Measurements from ENCODE around the gene NR1D1.
"Not testable (repeated sequence)": the region's sequence is repeated elsewhere in the genome, so short reads cannot be mapped to it uniquely, and the experiment has no call there.

NR1D1 gene

DNA sequence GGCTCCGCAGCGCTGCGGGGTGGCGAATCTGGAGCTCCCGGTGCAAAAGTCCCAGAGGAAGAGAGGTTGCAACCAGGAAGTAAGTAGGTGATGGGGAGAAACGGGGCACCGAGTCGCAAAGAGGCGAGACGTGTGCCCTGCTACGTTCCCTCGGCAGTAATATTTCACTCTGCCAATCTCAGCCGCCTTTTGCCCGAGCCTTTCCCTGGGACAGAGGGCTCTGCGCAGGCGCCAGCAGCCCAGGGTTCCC is at the start of gene NR1D1:
TSS of gene NR1D1 (minus strand) at position 171 of the 250 bp plus-strand sequence. CDS start 495 bp downstream, outside the sequence.
- DNase-seq (ENCODE audit: low read depth in 2 of 3, low spot score in 1 of 3): no peak

DNA sequence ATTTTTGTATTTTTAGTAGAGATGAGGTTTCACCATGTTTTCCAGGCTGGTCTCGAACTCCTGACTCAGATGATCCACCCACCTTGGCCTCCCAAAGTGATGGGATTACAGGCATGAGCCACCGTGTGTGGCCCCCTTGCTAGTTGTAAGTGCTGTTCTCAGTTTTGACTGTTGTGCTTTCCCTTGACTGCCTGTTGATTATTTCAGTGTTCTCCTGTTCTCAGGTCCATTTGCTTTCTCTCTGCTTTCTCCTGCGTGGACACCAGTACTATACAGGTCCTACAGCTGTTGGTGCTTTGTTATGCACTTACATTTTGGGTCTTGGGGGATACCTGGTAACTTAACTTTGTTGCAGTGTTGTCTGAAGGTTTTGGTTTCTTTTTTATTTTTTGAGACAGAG is 48.1 kb upstream of the NR1D1 start:
- no peak for DNase-seq (ENCODE audit: low read depth in 2 of 3, low spot score in 1 of 3)

DNA sequence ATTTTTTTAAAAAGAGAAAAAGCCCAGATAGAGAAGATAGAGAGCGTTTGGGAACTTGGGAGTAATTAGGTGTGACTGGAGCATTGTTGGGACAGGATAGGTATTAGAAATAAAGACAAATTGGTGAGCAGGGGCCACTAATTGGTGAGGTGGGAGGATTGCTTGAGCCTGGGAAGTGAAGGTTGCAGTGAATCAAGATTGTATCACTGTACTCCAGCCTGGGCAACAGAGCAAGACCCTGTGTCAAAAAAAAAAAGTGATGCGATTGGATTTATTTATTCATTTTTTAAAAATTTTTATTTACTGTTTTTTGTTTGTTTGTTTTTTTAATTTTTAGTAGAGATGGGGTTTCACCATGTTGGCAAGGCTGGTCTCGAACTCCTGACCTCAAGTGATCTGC is 45.1 kb upstream of the NR1D1 start:
- no peak for DNase-seq (ENCODE audit: low read depth in 2 of 3, low spot score in 1 of 3)

DNA sequence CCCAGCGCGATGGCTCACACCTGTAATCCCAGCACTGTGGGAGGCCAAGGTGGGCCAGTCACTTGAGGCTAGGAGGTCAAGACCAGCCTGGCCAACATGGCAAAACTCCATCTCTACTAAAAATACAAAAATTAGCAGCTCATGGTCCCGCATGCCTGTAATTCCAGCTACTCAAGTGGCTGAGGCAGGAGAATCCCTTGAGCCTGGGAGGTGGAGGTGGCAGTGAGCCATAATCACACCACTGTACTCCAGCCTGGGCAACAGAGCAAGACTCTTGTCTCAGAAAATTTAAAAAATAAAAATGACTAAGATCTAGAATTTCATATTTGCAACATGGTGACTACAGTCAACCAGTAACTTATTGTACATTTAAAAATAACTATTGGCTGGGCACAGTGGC is 42.8 kb upstream of the NR1D1 start:
- DNase-seq (ENCODE audit: low read depth in 2 of 3, low spot score in 1 of 3): not testable (repeated sequence)

DNA sequence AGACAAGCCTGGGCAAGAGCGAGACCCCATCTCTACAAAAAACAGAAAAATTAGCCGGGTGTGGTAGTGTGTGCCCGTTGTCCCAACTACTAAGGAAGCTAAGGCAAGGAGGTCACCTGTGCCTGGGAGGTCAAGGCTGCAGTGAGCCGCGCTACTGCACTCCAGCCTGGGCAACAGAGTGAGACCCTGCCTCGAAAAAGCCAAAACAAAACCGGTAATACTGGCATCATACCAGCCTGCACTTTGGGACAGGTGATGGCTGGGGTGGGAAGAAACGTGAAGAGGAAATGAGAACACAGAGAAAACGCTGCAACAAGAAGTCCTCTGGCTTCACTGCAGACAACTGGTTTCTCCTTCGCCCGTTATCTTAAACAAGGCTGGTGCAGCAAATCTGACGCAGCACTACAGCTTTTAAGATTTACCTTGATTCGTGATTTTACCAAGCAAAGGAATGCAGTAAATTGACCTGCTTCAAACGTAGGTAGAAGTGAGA is 39.2 kb upstream of the NR1D1 start:
- no peak for DNase-seq (ENCODE audit: low read depth in 2 of 3, low spot score in 1 of 3)

DNA sequence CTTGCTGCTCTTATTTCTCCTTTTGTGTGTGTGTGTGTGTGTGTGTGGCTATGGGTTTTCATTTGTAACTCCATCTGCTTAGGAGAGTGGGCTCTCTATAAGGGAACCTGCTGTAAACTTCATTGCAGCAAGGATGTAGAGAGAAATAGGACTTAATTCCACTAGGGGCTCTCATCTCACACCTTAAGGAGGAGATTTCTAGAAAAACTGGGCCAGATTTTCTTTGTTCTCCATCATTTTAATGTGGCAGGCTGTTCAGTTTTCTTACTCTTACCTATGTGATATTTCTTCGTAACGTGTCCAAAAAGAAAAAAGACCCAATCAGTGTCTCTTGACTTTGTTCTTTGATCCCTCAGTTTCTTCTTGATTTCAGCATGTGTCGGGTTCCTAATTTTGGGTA is 35.4 kb upstream of the NR1D1 start:
- no peak for DNase-seq (ENCODE audit: low read depth in 2 of 3, low spot score in 1 of 3)

DNA sequence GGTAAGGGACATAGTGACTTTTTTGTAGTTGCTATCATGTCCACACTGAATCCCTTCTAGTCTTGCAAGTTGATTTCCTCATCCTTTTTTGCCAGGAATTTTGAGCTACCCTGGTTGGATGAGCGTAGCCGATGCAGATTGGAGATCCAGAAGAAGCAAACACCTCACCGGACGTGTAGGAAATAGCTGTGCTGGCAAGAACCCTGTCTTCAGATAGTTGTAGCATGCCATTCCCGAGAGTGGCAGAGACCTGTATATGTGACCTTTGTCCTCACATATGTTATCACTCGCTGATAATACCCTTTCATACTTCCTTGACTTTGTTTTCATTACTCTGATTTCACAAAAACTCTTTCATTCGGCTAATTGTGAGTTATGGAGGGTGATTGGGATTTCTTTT is 33.8 kb upstream of the NR1D1 start:
- DNase-seq (ENCODE audit: low read depth in 2 of 3, low spot score in 1 of 3): no peak

DNA sequence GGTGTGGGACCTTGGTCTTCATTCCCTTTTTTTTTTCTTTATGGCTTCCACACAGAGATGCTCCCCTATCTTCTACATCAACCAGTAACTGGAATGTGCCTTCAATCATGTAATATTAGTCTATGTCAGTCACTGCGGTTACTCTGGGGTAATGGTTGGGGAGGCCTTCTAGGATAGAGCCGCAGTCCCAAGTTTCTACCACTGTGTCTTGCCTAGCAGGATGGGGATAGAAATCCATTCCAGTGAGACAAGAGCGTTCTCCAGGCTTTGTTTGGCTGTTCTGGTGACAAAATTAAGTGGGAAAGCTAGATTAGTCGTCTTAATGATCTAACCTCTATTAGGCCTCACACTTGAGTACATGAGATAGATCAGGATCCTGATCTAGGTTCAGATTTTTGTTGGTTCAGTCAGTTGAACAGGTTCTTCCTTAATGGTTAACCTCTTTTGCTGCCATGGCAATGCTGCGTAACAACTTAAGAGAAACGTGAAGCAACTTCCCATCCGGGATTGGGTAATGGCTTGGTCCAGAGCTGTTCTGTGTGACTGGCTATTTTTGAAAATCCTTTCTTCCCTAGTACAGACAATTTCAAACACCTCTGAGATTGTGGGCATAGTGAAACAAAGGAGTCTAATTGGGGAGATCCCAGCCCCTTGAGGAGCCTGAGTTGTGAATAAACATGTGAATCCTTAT is 30.1 kb upstream of the NR1D1 start:
- no peak for DNase-seq (ENCODE audit: low read depth in 2 of 3, low spot score in 1 of 3)

DNA sequence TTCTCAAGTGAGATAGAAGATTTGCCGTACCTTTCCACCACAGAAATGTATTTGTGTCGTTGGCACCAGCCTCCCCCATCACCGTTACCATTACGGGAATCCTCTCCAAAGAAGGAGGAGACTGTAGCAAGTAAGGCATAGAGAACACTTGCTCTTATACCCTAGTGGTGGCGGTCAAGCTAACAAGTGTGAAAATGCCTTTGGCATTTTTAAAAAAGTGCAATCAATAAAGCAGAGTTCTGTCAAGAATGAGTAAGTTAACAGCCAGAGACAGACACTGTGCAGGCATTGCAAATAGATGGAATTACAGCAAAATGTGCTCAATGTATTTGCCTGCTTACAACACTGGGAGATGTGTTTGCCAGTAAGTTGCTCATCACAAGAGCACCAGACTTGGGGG is 29.1 kb upstream of the NR1D1 start:
- no peak for DNase-seq (ENCODE audit: low read depth in 2 of 3, low spot score in 1 of 3)

DNA sequence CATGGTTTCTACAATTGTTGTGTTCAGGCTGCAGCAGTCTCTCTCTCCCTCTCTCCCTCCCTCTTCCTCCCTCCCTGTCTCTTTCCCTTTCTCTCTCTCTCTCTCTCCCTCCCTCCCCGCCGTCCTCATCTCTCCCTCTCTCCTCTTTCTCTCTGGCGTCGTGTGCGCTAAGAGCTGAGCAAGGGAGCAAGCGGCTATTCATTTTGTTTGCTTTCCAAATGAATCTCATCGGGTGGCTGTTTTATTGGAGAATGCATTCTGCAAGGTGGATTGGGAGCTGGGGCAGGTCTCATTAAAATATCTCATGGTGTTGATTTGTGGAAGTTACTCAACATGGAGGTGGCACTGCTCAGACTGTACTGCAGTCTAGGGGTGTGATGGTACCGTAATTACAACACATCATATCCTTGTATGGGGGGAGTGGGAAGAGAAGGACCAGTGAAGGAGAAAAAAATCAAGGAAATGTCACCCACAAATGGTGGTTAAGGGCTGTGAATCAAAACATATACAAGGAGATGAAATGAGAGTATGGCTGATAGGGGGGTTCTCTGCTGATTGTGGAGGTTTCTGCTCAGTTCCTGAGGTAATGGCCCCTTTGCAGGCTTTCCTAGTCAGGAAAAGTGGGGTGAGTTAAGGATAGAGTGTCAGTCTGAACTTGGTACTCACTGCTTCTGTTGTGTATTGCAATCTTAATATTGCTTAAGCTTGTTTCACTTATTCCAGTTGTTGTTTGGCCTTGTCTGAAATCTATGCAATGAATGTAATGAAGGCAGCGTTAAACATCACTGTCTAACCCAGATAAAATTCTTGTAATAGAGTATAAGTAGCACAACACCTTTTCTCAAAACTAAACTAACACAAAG is 24.1 kb upstream of the NR1D1 start:
- DNase-seq (ENCODE audit: low read depth in 2 of 3, low spot score in 1 of 3): no peak

DNA sequence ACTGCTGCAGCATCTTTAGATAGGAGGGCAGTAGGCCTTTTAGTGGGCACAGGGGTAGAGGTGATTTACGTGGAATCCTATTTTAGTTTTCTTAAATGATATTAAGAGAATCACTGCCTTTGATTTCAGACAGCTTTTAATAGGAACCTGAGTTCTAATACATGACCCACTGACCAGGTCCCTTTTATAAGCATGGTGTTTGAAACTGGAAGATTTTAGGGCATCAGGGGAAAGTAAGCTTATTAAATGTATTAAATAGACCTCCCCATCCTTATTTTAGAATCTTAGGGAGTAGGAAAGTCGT is 23.4 kb upstream of the NR1D1 start:
- no peak for DNase-seq (ENCODE audit: low read depth in 2 of 3, low spot score in 1 of 3)

DNA sequence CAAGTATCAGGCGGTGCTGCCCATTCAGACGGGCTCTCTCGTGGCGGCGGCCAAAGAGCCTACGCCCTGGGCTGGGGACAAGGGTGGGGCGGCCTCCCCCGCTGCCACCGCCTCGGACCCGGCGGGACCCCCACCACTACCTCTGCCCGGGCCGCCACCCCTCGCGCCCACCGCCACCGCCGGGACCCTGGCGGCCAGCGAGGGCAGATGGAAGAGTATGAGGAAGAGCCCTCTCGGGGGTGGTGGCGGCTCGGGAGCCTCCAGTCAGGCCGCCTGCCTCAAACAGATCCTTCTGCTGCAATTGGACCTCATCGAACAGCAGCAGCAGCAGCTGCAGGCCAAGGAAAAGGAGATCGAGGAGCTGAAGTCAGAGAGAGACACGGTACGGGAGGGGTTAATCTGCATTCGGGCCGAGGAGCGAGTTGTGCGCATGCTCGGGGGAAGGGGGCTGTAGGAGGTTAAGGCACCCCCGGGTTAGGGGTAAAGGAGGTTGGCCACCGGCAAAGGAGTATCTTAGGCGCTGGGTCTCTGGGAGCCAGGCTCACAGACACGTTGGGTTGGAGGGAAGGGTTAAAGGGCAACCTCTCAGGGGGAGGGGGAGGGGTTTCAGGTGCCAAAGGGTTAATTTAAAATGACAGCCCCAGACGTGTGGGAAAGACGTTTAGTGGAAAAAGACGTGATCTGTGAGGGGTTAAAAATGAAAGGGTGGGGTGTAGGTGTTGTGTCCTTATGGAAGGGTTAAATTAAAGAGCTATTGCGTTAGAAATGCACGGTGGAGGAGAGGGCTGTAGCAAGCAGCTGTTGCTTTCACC is 22.8 kb upstream of the NR1D1 start:
- DNase-seq (ENCODE audit: low read depth in 2 of 3, low spot score in 1 of 3): peak in 1 of 3 donors; percentile 48

DNA sequence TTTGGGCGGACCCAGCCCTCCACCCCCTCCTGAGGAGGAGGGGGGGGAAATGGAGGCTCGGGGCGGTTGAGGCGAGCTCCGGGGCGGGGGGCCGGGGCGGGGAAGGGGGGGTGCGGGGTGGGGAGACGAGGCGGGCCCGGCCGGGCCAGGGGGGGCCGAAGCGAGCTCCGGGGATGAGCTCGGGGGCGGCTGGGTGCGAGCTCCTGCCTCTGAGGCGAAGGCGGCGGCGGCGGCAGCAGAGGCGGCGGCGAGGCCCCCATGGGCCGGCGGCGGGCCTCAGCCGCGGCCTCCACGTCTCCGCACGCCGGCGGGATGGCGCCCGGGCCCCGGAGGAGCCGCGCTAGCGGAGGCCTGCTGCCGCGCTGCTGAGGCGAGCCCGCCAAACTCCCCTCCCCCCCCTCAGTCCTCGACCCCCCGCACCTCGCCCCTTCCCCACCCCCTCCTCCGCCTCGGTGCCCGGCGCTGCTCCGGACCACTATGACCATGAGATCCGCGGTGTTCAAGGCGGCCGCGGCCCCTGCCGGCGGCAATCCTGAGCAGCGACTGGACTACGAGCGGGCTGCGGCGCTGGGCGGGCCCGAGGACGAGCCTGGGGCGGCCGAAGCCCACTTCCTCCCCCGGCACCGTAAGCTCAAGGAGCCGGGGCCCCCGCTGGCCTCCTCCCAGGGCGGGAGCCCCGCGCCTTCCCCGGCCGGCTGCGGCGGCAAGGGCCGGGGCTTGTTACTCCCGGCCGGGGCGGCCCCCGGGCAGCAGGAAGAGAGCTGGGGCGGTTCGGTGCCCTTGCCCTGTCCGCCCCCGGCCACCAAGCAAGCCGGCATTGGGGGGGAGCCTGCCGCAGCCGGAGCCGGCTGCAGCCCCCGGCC is 22.0 kb upstream of the NR1D1 start:
- no peak for DNase-seq (ENCODE audit: low read depth in 2 of 3, low spot score in 1 of 3)

DNA sequence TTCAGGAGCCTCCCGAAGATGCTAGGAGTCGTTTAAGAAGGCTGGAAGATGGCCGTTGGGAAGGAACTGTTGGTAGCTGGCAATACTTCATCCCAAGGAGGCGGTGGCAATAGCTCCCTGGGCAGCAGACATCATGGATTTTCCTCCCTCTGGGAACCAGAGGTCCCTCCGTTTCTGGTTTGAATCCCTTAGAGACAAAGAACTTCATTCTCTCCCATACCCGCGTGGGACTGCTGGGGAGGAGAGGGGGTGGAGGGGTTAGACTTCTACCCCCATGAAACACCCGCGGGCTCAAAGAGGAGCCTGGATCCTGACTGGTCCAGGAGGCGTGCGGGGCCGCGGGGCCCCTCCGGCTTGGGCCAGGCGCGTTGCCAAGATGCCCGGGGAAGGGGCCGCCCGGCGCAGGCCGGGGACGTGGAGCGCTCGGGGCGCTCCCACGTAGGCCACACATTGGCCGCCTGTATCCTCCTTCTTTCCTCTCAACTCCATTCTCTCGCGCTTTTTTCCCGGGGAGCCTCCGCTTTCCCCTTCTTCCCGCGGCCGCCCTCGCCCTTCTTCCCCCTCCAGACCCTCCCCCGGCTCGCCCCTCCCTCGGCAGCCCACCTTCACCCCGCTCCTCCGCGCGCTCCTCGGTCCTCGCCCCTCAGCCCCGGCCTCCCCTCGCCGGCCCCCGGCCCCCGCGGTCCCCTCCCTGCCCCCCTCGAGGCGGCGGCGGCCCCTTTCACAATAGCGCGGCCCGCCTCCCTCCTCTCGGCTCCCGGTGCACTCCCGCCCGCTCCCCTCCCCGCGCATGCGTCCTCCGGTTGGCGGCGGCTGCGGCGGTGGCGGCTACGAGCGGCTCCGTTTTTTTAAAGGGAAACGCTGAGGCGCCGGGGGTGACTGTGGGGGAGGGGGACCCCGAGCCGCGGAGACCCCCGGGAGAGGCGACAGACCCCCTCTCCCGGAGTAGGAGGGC is 21.1 kb upstream of the NR1D1 start, which contains the start of gene MSL1:
TSS of gene MSL1 (plus strand) at position 791 of the 955 bp plus-strand sequence. CDS start 642 bp downstream, outside the sequence.
- DNase-seq (ENCODE audit: low read depth in 2 of 3, low spot score in 1 of 3): peak; percentile 69 to 84 (median 70)

DNA sequence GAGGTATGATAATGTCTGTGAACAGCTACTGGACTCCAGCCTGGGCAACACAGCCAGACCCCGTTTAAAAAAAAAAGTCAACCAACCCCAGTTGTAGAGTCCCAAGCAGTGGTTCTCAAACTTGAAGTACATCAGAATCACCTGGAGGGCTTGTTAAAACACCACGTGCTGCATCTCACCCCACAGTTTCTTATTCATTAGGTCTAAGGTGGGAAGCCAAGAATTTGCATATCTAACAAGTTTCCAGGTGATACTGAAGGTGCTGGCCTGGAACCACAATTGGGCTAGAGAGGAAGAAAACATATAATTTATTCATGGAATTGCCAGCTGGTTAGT is 14.7 kb upstream of the NR1D1 start:
- DNase-seq (ENCODE audit: low read depth in 2 of 3, low spot score in 1 of 3): no peak

DNA sequence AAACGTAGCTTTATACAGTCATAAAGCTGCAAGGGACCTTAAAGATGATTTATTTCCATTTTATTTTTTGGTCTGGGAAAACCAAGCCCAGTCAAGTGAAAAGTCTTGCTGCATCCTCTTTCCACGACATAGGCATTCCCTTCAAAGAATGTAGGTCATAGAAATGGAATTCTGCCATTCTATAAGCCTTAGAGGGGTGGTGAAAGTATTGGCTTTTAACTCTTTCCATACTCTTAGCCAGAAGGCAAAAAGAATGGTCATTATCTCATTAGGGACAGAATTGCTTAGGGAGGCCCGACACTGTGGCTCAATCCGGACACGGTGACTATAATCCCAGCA is 13.5 kb upstream of the NR1D1 start:
- no peak for DNase-seq (ENCODE audit: low read depth in 2 of 3, low spot score in 1 of 3)

DNA sequence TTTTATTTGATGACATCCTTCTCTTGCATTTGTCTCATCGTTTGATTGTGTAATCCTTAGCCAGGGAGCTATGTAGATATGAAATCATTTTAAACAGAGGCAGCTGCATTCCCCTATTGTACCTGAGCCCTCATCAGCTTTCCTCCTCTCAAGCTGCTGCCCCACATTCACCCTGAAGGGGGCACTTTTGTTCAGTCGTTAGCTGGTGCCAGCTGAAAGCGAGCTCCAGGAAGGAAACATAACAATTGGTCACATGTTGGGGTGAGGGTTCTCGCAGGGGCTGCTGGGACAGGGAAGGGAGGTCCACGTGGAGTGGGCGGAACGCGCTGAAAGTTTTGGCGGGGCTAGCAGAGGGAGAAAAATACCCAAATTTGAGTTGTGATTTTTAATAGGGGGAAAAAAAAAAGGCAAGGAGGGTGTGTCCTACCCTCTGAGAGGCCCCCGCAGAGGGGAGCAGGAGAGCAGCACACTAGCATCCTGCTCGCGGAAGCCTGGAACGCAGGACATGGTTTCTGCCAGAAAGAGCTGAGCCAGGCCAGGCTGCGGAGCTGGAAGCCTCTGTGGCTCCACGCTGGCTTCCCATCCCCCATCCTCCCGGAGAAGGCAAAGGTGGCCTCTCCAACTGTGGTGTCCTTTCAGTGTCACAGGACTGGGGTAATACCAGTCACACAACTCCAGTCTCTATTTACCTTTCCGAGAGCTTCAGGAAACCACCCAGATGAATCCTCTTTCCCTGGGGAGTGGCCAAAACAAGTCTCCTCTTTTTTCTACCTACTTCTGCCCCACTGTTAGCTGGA is 12.9 kb upstream of the NR1D1 start:
- DNase-seq (ENCODE audit: low read depth in 2 of 3, low spot score in 1 of 3): peak; percentile 87 to 98 (median 90)

DNA sequence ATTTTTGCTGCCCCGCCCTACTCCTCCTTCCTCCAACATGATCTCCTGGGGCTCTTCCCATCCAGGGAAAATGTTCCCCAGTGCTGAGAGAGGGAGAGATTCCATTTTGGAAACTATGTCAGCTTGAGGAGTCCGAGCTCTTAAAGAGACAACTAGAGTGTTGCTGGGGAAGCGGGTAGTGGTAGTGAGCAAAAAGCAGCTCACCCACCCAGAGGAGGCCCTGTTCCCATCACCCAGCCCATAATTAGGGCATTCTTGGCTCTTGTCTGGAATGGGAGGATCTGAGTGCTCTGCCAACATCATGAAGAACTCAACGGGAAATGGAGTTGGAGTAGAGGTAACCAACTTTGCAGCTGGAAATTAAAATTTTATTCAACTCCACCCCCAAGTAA is 12.3 kb upstream of the NR1D1 start:
- no peak for DNase-seq (ENCODE audit: low read depth in 2 of 3, low spot score in 1 of 3)

DNA sequence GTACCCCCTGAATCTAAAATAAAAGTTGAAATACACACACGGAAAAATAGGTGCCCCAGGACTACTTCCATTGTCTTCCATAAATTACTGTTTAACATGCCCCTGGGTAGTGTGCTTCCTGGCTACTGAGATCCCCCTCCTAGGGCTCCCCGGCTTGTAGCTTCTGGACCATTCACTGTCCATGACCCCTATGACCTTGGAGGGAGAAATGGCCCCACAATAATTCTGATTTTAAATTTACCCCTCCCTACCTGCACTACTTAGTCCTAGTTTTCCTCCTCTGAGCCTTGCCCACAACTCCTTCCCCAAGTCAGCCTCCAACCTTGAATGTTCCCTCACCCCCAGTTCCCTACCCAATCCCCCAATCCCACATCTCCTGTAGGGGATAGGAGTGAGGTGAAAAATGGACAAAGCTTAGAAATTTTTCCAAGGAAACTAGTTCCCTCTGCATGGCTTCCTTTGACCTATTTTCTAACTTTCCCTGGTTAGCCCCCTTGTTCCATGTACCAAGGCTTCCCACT is 11.9 kb upstream of the NR1D1 start:
- DNase-seq (ENCODE audit: low read depth in 2 of 3, low spot score in 1 of 3): no peak
